CD4-positive, alpha-beta T cell treated with Interleukin-6 at 100 ng/mL for 8 hours (primary cell): Measurements from ENCODE around the gene PHF2.

Experiments used
- DNase-seq: peaks from one replicate; pipeline ENCODE4 v3.0.0-alpha.2; 2020; ENCODE audit warnings: mixed read lengths, low spot score

Gene PHF2

GRCh38 chr9:93568169-93568568 is 8.2 kb upstream of the PHF2 start:
- DNase-seq: no peak

DNA sequence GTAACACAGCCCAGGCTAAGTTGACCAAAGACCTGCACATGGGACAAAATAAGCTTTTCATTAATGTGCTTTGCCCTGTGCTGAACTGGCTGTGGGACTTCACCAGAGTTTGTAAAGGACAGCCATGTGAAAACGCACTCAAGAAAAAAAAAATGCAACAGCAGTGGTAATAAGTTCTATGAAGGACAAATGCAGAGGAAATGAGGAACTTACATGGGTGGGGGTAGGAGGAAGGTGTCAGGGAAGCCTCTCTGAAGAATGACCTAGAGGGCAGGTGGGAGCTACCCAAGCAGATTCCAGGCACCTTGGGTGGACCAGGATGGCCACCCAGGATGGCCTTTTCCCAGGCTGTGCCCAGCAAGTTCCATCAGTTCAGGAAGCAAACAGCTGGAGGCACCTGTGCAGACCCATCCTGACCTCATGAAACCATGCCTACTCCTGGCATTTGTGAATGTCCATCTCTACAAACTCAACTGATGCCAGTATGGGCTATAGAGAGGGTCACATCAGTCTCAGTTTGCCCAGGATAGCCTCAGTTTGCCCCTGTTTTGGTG is 6.7 kb upstream of the PHF2 start:
- no peak for DNase-seq

GRCh38 chr9:93572221-93572620 is 4.2 kb upstream of the PHF2 start:
- no peak for DNase-seq

DNA sequence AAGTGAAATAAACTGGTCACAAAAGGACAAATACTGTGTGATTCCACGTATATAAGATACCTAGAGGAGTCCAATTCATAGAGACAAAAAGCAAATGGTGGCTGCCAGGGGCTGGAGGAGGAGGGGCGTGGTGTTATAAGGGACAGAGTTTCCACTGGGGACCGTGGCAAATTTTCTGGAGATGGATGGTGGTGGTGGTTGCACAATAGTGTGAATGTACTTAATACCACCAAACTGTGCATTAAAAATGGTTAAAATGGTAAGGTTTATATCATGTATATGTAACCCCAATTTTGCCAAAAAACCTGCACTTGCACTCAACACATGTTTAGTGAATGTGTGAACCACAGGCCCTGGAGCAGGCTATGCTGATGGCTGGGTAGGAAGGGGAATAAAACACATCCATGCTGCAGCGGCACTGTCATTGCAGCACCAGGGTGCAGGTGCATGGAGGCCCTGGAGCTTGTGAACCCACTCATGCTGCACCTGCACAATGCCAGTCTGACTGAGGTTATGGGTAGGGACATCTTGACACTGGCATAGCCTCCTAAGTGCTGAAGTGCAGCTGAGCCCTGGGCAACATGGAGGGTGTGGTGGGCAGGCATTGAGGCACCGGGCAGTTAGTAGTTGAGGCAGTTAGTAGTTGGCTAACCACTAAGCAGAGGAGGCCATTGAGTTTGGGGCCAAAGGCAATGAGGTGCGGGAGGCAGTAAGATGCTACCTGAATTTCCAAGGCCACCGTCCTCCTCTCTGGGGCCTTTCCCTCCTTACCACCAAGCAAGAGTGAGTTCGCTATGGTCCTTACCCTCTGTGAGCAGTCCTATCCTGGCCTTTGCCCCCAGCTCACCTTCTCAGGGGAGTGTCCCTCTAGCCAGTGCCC is 3.5 kb upstream of the PHF2 start:
- DNase-seq: no peak

DNA sequence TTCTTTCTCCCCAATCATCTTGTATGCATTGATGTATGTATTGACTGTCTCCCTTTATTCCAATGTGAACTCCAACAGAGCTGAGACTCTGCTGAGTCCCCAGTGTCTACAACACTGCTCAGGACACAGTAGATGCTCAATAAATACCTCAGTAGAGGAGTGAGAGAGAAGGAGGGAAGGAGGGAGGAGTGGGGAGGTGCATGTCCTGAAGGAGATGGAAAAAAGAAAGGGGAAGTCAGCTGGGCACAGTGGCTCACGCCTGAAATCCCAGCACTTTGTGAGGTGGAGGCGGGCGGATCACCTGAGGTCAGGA is 2.9 kb upstream of the PHF2 start:
- no peak for DNase-seq

GRCh38 chr9:93574091-93574899 is 2.1 kb upstream of the PHF2 start:
- no peak for DNase-seq

DNA sequence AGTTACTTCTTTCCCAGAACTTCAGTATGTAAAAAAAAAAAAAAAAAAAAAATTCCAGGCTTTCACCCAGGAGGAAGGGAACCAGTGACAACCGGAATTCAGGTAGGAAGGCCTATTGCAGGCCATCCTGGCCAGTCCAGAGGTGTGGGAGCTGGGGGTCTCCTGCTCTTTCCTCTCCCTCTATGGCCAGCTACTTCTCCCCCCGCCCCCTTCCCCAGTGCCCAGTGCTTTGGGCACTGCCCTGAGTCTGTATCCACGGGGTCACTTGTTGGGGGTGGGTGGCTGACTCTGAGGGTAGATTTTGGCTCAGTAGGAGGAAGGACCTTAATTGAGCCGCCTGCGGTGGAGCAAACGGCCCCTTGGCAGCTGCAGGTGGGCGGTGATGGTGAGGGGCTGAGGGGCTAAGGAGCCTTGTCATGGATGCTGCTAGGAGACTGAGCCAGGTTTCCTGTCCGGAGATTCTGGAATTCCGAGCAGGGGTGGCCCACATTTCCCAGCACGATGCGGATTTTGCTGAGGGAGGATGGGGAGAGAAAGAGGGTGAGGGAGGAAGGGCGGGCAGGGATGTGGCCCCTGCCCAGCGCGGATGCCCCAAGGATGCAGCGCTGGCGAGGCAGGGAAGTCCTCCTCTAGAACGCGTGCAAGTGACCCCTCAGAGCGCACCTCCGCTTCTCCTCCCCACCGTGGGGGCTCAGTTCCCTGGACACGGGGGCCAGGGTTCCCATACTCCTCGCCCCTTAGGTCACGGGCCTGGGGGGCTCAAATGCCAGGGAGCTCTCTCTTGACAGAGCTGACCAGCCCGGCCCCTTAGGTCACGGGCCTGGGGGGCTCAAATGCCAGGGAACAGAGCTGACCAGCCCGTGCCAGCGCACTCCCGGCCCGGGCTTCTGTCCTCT is 1.2 kb upstream of the PHF2 start:
- no peak for DNase-seq

DNA sequence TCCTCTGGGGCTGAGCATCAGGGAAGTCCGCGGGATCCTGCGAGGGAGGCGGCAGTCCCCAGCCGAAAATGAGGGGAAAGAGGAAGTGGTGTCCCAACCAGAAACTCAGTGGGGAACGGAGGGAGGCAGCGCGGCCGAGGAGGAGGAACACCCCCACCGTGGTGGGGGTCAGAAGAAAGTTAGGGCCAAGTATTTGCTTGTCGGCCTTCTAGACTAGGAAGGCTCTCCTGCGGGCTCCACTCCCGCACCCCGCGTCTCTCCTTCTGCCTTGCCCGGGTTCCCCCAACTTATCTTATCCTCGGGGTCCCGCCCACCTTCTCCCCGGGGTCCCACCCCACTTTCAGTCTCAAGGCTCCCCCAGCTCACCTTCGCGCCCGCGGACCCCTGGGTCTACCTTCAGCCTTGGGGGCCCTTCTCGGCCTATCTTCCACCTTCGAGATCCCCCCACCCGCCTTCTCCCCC is 557 bp upstream of the PHF2 start:
- DNase-seq: peak; percentile 24

DNA sequence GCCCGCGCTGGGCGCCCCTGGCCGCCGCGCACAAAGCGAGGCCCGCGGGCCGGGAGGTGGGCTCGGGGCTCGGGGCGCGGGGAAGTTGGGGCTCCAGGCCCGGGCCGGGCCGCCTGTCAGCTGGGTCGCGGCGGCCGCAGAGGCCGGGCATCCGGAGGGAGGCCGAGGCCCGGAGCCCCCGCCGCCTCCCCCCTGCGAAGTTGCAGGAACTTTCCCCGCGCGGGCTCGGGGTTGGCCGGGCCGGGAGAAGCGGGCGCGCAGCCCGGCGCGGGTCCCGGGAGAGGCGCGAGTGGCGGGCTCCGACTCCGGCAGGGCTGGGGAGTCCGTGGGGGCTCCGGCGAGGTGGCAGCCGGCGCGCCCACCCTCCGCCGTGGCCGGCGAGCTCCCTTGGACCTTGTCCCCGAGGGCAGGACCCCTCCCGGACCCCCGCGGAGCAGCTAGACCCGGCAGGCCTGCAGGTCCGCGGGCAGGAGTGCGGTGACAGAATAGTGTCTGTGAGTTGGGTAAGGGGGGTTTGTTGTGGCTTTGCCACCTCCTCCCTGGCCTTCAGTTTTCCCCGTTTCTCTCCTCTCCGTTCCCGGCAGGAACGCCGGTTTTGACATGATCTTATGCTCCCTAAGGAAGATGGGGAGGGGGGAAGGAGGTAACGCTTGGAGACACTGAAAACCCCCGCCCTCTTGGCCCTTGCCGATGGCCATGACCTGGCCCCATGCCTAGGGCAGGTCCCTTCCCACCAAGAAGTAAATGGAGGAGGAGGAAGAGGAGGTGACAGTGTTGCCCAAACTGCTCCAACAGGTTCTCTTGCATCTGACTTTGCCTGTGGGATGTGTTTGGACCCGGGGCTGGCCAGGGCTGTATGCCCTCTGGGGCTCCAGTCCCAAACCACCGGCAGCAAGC is 942 bp downstream of the PHF2 start:
- DNase-seq: no peak

- no peak for DNase-seq
Measured at GRCh38 chr9:93577975-93578682, 1.7 kb downstream of the PHF2 start.

- DNase-seq: no peak
Measured at GRCh38 chr9:93578844-93579243, 2.5 kb downstream of the PHF2 start.

DNA sequence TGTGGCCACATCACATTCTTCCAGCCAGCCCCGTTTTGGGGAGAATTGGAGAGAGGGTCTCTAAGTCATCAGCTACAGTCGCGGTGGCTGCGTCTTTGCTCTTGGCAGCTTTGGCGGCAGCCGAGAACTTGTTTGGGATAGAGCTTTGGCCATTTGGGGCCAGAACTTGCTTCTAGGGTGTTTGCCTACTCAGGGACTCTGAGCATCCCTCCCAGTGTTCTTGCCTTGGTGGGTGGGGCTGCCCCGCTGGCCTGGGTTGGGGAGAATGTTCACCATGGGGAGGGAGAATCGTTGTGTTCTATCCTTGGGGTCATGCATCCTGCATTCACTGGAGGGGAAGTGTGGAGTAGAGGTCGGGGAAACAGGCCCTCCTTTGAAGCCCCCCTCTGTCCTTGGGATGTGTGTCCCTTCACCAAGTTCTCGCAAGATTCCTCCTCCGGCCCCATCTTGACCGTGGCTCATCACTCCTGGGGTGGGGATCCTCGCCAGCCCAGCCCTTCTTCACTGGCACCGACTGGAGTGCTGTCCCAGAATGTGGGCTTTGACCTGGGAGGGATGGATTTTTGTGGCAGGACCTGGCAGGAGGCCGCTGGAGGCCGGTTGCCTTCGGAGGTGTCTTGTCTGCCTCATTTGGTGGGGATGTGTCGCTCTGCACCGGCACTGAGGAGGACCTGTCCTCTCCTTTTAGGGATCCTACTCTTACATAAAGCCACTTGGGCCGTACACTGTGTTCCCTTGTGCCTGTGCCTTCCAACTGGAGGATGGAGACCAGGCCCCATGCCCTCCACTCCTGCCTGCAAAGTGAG is 3.5 kb downstream of the PHF2 start:
- no peak for DNase-seq

- DNase-seq: no peak
Measured at GRCh38 chr9:93580654-93581380, 4.4 kb downstream of the PHF2 start.

- no peak for DNase-seq
Measured at GRCh38 chr9:93582115-93582514, 5.7 kb downstream of the PHF2 start.

DNA sequence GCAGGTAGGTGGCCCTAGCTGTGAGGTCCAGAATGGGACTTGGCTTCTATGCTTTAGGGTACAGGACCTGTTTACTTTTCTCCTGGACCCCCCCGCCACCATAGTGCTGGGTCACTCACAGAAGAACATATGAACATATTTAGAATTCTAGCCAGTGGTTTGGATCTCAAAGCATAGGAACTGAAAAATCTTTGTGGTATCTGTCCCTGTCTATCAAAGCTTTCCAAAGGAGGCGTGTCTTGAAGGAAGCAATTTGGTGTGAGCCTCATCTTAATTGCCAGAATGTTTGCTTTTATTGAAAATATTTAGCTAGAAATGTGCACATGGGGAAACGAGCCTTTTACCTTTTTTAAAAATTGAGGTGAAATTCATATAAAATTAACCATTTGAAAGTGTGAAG is 6.2 kb downstream of the PHF2 start:
- DNase-seq: no peak

- no peak for DNase-seq
Measured at GRCh38 chr9:93585259-93585658, 8.9 kb downstream of the PHF2 start.

GRCh38 chr9:93585695-93586094 is 9.3 kb downstream of the PHF2 start:
- DNase-seq: no peak

GRCh38 chr9:93586290-93587057 is 10.1 kb downstream of the PHF2 start:
- no peak for DNase-seq
